CD14-positive monocyte (primary cell): Measurements from ENCODE around the gene MAGEF1. TPM values are rescaled to one million over a fixed set of nuclear protein-coding genes. Genes with fewer than 3 reads are reported as not detected.

Experiments used
- DNase-seq, 3 donors: peaks; one replicate each; pipeline ENCODE4 v3.0.0-alpha.2; 2011 to 2022
- H2AFZ ChIP-seq: 2 replicates; pipeline ENCODE4 v1.6.0; 2012; ENCODE audit warnings: mild to moderate bottlenecking, low read depth, low read length, inconsistent platforms; ENCODE audit not compliant: insufficient read depth, poor library complexity, severe bottlenecking
- H3K27ac ChIP-seq, 2 donors: 1 replicate in 1 of 2; 2 replicates in 1 of 2; pipeline ENCODE4 v1.5.1; 2012 to 2013; ENCODE audit warnings: low read length in 2 of 2, control low read depth in 1 of 2, inconsistent platforms in 1 of 2, low read depth in 1 of 2, mild to moderate bottlenecking in 1 of 2
- H3K27me3 ChIP-seq, 2 donors: one replicate each; pipeline versions ENCODE4 v1.6.0 to v1.6.1; 2011 to 2013; ENCODE audit warnings: low read length in 2 of 2; ENCODE audit not compliant: control insufficient read depth in 2 of 2, insufficient read depth in 2 of 2
- H3K36me3 ChIP-seq, 2 donors: replicated peaks in 1 of 2; 1 replicate in 1 of 2; 2 replicates in 1 of 2; pipeline versions ENCODE4 v1.5.1 to v1.6.1; 2012 to 2013; ENCODE audit warnings: low read length in 2 of 2, control low read depth in 1 of 2, inconsistent platforms in 1 of 2, mild to moderate bottlenecking in 1 of 2; ENCODE audit not compliant: insufficient read depth in 2 of 2, control insufficient read depth in 1 of 2
- H3K4me1 ChIP-seq, 2 donors: 1 replicate in 1 of 2; 2 replicates in 1 of 2; pipeline versions ENCODE4 v1.5.1 to v1.6.1; 2012 to 2013; ENCODE audit warnings: low read length in 2 of 2, control low read depth in 1 of 2, inconsistent platforms in 1 of 2, mild to moderate bottlenecking in 1 of 2, moderate library complexity in 1 of 2; ENCODE audit not compliant: insufficient read depth in 2 of 2, control insufficient read depth in 1 of 2
- H3K4me2 ChIP-seq: replicated peaks from 2 replicates; pipeline ENCODE3; 2012; ENCODE audit warnings: low read length, moderate library complexity, mild to moderate bottlenecking; ENCODE audit not compliant: poor library complexity, severe bottlenecking; ENCODE audit errors: extremely low read depth
- H3K4me3 ChIP-seq, 3 experiments: fragments of 200-600 bp in 1 of 3; sonication (generic) in 1 of 3; replicated peaks in 1 of 3; 1 replicate in 2 of 3; 2 replicates in 1 of 3; pipeline ENCODE4 v1.5.1; 2011 to 2013; ENCODE audit warnings: low read length in 3 of 3, mild to moderate bottlenecking in 3 of 3, control low read depth in 2 of 3, low read depth in 2 of 3, inconsistent platforms in 1 of 3, moderate library complexity in 1 of 3
- H3K79me2 ChIP-seq: 2 replicates; pipeline ENCODE4 v1.6.0; 2012; ENCODE audit warnings: mild to moderate bottlenecking, control low read depth, inconsistent platforms, low read length, moderate library complexity; ENCODE audit not compliant: insufficient read depth
- H3K9ac ChIP-seq: 2 replicates; pipeline ENCODE4 v1.6.0; 2017; ENCODE audit warnings: low read length, mild to moderate bottlenecking; ENCODE audit not compliant: insufficient read depth, poor library complexity, severe bottlenecking
- H3K9me3 ChIP-seq, 2 donors: replicated peaks in 1 of 2; 1 replicate in 1 of 2; 2 replicates in 1 of 2; pipeline versions ENCODE4 v1.5.1 to v1.6.1; 2012 to 2013; ENCODE audit warnings: low read length in 2 of 2, control low read depth in 1 of 2; ENCODE audit not compliant: control insufficient read depth in 1 of 2, insufficient read depth in 1 of 2
- H4K20me1 ChIP-seq: 2 replicates; pipeline ENCODE4 v1.6.0; 2012; ENCODE audit warnings: mild to moderate bottlenecking, low read length, control low read depth, moderate library complexity; ENCODE audit not compliant: insufficient read depth
- H3K27ac Mint-ChIP-seq, 7 donors: one replicate each; pipeline ENCODE4 v1.8.0; 2020; ENCODE audit warnings: mild to moderate bottlenecking in 7 of 7, mixed read lengths in 7 of 7, moderate library complexity in 6 of 7, inconsistent platforms in 2 of 7
- H3K27me3 Mint-ChIP-seq, 3 donors: one replicate each; pipeline ENCODE4 v1.8.0; 2021 to 2022; ENCODE audit warnings: low read depth in 3 of 3, mild to moderate bottlenecking in 3 of 3, mixed read lengths in 3 of 3, moderate library complexity in 3 of 3, inconsistent platforms in 1 of 3
- H3K36me3 Mint-ChIP-seq, 2 donors: one replicate each; pipeline ENCODE4 v1.8.0; 2020; ENCODE audit warnings: mixed read lengths in 2 of 2, inconsistent platforms in 1 of 2, mild to moderate bottlenecking in 1 of 2
- H3K4me1 Mint-ChIP-seq: one replicate; pipeline ENCODE4 v1.8.0; 2020; ENCODE audit warnings: mild to moderate bottlenecking, mixed read lengths
- H3K4me3 Mint-ChIP-seq, 2 donors: one replicate each; pipeline ENCODE4 v1.8.0; 2020; ENCODE audit warnings: mild to moderate bottlenecking in 2 of 2, mixed read lengths in 2 of 2, moderate library complexity in 1 of 2
- H3K9me3 Mint-ChIP-seq, 7 donors: one replicate each; pipeline ENCODE4 v1.8.0; 2020 to 2022; ENCODE audit warnings: mixed read lengths in 7 of 7, mild to moderate bottlenecking in 6 of 7, moderate library complexity in 6 of 7, inconsistent platforms in 2 of 7
- CTCF ChIP-seq: fragments of 200-600 bp; IDR thresholded peaks from one replicate; pipeline ENCODE4 v1.8.0; 2022; ENCODE audit warnings: antibody characterized with exemption, mild to moderate bottlenecking
- WGBS: methylation state at CpG from one replicate; pipeline ENCODE4 v1.1.5; 2013; ENCODE audit warnings: missing lambda C conversion rate; ENCODE audit not compliant: insufficient coverage; 5-methylcytosine and 5-hydroxymethylcytosine counted together
- intact Hi-C, 2 donors: fragments of 100-400 bp; cut with micrococcal nuclease; formaldehyde crosslinking; loops; one replicate each; pipeline versions ENCODE4 v1.15.0 to v1.15.1; 2023
- polyA plus RNA-seq, 3 donors: library from polyadenylated mRNA; depleted of rRNA in 1 of 3; unstranded in 2 of 3; stranded (reverse) in 1 of 3; fragments of 300-500 nt in 2 of 3; fragments of >200 nt in 1 of 3; fragmentation: Illumina TruSeq in 2 of 3; gene quantifications; 1 replicate in 2 of 3; 2 replicates in 1 of 3; pipeline ENCODE4 v1.2.3, GENCODE V29; 2012 to 2021

MAGEF1 gene
- polyA plus RNA-seq, 3 donors, result 1.7 to 14.8 (median 12.2) TPM

GRCh38 chr3:184718431-184718830 lies 6.6 kb upstream of the MAGEF1 start:
- H3K27ac ChIP-seq, result no peak overlapping the region
- H3K4me2 ChIP-seq, result no peak overlapping the region
- peaks cover 16 to 18% of the 10 kb centered on the region in 2 donors for H3K4me1 ChIP-seq
- H3K9me3 ChIP-seq, result no peaks in the 10 kb centered on the region
- H4K20me1 ChIP-seq, result no peaks in the 10 kb centered on the region
- H3K36me3 ChIP-seq, result no peaks in the 10 kb centered on the region
- no peak overlapping the region for H3K4me3 ChIP-seq
- intact Hi-C loops, result loop anchor here (10.0 kb wide), 2 partner anchors 46 to 134 kb away; no protein-coding TSS in a partner anchor
- no peak for TF ChIP-seq CTCF
- no peak overlapping the region for H3K27ac Mint-ChIP-seq
- peaks cover 15% of the 10 kb centered on the region for H3K4me1 Mint-ChIP-seq
- 100% methylated on average over 2 of the region's 3 CpGs for WGBS
- H3K9me3 Mint-ChIP-seq, result no peaks in the 10 kb centered on the region
- H3K27me3 ChIP-seq, result no peaks in the 10 kb centered on the region
- H3K27me3 Mint-ChIP-seq, result peaks cover 0 to 1% (median 0%) of the 10 kb centered on the region in 3 donors
- H3K79me2 ChIP-seq, result no peaks in the 10 kb centered on the region
- peaks cover 0 to 2% of the 10 kb centered on the region in 2 donors for H3K36me3 Mint-ChIP-seq
- H2AFZ ChIP-seq, result no peak overlapping the region
- no peak overlapping the region for H3K4me3 Mint-ChIP-seq
- DNase-seq, result no peak
- H3K9ac ChIP-seq, result no peak overlapping the region

GRCh38 chr3:184717399-184717983 lies 5.6 kb upstream of the MAGEF1 start:
- Histone ChIP-seq H3K4me1 (peaks cover 18 to 20% of the 10 kb centered on the region in 2 donors), H3K79me2 (no peaks in the 10 kb centered on the region), H3K36me3 (no peaks in the 10 kb centered on the region), H3K4me2 (no peak overlapping the region), H3K27ac (no peak overlapping the region), H3K9ac (no peak overlapping the region), H4K20me1 (no peaks in the 10 kb centered on the region), H2AFZ (no peak overlapping the region), H3K9me3 (no peaks in the 10 kb centered on the region), H3K4me3 (no peak overlapping the region), H3K27me3 (no peaks in the 10 kb centered on the region)
- no peak overlapping the region for H3K4me3 Mint-ChIP-seq
- DNase-seq, result no peak
- TF ChIP-seq CTCF, result no peak
- peaks cover 0 to 2% of the 10 kb centered on the region in 2 donors for H3K36me3 Mint-ChIP-seq
- peaks cover 0 to 6% (median 1%) of the 10 kb centered on the region in 3 donors for H3K27me3 Mint-ChIP-seq
- peaks cover 0 to 5% (median 0%) of the 10 kb centered on the region in 7 donors for H3K9me3 Mint-ChIP-seq
- intact Hi-C loops, result loop anchor here (10.0 kb wide), 2 partner anchors 47 to 133 kb away; no protein-coding TSS in a partner anchor
- peaks cover 20% of the 10 kb centered on the region for H3K4me1 Mint-ChIP-seq
- no CpG with 5 or more reads among the region's 8 CpGs for WGBS
- no peak overlapping the region for H3K27ac Mint-ChIP-seq
